Activated CD4-positive, alpha-beta T cell treated with anti-CD3 and anti-CD28 coated beads for 48 hours (primary cell): ENCODE measurements around the gene TCTN1.
"Not testable (repeated sequence)": the region's sequence is repeated elsewhere in the genome, so short reads cannot be mapped to it uniquely, and the experiment has no call there.

Experiments
- DNase-seq: peaks from one replicate; pipeline ENCODE4 v3.0.0-alpha.2; 2020

The TCTN1 gene

DNA sequence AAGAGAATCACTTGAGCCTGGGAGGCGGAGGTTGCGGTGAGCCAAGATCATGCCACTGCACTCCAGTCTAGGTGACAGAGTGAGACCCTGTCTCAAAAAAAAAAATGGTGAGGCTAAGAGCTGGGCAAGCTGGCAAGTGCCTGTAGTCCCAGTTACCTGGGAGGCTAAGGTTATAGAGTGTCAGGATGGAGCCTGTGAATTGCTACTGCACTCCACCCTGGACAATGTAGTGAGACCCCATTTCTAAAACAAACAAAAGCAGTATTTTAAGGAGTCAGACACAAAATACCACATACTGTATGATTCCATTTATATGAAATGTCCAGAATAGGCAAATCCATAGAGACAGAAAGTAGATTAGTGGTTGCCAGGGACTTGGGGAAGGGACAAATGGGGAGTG is 26.8 kb upstream of the TCTN1 start:
- DNase-seq, result not testable (repeated sequence)

DNA sequence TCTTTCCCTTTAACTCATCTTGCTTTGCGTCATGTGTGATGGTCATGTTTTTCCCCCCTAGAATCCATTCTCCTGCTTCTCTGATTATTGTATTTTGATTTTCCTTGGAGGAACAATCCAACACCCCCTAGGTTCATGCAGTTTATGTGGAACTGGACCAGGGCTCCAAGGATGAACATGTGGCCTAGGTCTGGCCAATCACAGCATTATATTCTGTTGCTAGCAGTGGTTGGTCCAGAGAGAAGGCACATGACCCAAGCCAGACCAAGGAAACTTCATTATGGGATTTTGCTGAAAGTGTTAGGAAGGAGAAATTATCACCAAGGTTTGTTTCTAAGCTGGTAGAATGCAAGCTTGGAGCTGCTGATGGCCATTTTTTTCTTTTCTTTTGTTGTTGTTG is 23.9 kb upstream of the TCTN1 start:
- DNase-seq, result no peak

DNA sequence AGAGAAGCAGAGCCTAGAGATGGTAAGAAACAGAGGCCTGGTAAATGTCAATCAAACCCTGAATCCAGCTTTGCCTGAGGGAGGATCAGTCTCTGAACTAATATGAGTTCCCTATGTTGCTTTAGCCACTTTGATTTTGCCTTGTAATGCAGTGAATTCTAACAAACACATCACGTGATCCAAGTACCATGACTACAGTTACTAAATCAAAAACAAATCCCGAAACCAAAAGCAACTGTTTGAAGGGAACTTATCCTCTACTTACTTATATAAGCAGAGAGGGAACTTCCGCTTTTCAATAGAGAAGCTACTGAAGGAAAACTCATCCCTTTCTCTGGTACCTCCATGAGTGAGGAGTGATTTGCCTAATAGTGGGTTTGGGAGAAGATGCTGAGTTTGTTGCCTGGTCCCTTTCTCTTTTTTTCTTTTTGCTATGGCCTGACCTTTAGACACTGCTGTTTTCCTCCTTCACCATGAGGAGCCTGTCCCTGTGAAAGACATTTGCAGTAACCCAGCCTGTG is 23.1 kb upstream of the TCTN1 start:
- DNase-seq, result no peak

DNA sequence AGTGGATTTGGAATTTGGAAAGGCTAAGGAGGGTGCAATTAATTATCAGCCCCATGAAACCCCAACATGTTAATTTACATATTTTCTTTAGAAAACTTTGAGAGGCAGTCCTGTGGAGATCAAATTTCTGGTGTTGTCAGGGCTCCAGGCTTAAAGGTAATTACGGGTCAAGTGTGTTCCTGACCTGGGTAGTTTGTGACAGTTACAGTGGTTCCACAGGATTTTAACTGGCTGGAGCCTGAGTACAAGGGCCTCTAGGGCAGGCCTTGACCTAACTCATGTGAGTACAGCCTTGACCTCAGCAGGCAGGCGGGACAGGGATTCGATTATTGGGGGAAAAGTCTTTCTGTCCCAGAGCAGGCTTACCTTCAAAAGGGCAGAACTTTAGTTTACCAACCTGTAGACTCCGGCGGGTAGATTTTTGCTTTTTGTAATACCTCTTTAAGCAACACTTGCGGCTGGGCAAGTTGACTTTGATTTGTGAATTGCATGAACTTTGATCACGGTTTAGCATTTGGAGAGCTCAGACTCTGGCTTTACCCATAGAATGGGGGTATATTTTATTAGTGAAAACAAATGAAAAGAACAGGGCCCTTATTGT is 22.4 kb upstream of the TCTN1 start:
- no peak for DNase-seq

DNA sequence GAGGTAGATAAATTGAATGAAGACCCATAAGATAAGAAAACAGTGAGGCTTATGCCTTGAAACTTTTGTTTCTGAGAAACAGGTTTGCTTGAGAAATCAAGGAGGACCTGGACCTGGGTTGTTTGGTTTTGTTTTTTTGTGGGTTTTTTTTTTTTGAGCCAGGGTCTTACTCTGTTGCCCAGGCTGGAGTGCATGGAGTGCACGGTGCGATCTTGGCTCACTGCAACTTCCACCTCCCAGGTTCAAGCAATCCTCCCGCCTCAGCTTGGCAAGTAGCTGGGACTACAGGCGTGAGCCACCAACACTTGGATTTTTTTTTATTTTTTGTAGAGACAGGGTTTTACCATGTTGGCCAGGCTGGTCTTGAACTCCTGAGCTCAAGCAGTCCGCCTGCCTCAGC is 21.9 kb upstream of the TCTN1 start:
- DNase-seq, result no peak

DNA sequence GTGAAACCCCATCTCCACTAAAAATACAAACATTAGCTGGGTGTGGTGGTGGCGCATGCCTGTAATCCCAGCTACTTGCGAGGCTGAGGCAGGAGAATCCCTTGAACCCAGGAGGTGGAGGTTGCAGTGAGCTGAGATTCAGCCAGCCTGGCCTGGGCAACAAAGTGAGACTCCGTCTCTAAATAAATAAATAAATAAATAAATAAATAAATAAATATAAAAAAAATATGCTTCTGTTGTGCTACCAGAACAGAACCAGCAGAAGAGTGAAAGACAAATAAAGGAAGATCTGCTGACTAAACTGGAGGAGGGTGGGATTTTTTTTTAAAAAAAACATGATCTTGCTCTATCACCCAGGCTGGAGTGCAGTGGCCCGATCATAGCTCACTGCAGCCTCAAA is 21.0 kb upstream of the TCTN1 start:
- DNase-seq, result not testable (repeated sequence)

DNA sequence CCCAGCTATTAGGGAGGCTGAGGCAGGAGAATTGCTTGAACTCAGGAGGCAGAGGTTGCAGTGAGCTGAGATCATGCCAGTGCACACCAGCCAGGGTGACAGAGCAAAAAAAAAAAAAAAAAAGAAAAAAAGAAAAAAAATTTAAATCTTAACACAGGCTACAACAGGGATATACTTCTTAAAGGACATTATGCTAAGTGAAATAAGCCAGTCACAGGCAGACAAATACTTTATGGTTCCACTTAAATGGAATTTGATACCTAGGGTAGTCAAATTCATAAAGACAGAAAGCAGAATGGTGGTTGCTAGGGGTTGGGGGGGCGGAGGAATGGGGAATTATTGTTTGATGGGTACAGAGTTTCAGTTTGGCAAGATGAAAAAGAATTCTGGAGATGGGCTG is 16.0 kb upstream of the TCTN1 start:
- DNase-seq, result no peak

DNA sequence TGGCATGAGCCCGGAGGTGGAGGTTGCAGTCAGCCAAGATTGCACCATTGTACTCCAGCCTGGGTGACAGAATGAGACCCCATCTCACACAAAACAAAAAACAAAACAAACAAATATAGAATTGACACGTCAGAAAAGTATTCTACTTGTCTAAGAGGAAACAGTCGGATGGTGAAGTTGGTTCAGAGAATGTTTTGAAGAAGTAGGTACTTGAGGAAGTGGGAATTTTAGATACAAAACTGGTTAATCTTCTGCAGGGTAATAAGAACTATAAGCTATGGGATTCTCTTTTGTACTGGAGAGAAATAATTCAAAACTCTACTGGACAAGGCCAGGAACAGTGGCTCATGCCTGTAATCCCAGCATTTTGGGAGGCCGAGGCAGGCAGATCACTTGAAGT is 14.6 kb upstream of the TCTN1 start:
- DNase-seq, result no peak

DNA sequence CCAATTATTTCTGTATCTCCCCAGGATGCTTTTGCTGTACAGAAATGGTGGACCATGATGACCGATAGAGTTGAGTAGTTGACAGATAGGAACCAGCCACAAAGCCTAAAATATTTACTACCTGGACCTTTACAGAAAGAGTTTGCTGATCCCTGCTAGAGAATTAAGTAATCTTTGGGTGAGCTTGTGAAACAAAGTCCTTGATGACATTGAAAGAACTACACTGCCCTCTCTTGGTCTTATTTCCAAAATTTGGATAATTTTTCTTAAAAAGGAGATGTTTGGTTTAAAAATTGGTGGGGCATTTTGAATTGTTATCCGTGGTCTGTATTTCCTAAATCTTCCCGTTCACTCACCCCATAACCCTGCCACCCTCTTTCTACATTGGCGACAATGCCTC is 13.7 kb upstream of the TCTN1 start:
- no peak for DNase-seq

DNA sequence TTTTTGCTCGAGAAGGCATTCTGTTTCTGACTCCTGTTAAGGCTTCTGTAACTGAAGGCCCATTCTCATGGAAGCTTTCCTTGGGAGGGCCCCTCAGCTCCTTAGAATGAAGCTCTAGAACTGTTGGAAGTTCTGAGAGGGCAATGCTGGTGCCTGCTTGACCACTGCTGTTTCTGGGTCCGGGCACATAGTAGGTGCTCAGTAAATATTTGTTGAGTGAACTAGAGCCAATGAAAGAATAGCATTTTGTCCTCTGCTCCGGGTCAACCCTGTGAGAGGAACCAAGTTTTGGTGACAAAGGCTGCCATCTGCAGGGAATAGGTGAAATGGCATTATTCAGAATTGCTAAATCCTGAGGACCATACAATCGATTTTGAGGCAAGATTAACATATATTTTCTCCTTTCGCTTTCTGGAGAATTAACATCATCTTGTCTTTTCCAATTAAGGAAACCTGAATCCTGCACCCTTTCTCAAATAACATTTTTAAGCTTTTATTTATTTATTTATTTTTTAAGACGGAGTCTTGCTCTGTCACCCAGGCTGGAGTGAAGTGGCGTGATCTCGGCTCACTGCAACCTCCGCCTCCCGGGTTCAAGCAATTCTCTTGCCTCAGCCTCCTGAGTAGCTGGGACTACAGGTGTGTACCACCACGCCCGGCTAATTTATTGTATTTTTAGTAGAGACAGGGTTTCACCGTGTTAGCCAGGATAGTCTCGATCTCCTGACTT is 11.7 kb upstream of the TCTN1 start:
- DNase-seq, result peak; percentile 54

DNA sequence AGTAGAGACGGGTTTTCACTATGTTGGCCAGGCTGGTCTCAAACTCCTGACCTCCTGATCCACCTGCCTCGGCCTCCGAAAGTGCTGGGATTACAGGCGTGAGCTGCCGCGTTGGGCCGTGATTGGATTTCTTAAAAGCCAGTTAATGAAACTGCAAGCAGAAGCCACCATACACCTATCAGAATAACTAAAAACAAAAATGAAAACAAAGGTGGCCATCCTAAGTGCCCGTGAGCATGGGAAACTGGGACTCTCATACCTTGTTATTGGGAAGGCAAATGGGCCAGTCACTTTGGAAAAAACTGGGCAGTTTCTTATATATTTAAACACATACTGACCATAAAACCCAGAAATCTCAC is 7.7 kb upstream of the TCTN1 start:
- no peak for DNase-seq

DNA sequence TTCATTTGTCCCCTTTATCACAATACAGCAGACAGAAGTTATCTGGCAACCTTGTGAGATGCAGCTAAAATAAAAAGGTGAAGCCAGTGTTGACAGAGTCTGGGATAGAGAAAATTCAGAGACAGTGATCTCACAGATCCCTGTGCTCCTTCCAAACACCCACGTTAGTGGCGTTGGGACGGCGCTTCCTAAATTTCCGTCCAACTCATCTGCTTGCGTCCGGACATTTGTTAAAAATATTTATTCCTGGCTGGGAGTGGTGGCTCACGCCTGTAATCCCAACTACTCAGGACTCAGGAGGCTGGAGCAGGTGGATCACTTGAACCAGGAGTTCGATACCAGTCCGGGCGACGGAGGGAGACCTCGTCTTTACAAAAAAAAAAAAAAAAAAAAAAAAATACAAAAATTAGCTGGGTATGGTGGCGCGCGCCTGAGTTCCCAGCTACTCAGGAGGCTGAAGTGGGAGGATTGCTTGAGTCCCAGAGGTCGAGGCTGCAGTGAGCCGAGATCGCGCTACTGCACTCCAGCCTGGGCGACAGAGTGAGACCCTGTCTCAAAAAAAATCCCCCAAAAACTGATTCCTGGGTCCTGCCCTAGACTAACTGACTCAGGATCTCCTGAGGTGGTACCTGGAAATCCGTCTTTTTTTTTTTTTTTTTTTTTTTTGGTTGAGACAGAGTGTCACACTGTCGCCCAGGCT is 708 bp upstream of the TCTN1 start:
- no peak for DNase-seq

DNA sequence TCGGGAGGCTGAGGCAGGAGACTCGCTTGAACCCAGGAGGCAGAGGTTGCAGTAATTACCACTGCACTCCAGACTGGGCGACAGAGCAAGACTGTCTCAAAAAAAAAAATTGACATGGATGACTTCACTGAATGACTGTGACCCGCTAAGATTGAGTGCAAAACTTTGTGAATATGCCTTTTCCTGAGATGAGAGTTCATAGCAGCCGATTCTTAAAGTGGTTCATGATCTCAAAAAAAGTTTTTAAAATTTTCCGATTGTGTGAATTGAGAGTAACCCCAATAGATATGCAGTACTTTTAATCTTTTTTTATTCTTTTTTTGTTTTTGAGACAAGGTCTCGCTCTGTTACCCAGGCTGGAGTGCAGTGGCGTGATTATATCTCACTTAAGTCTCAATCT is 1.2 kb downstream of the TCTN1 start:
- DNase-seq, result no peak

DNA sequence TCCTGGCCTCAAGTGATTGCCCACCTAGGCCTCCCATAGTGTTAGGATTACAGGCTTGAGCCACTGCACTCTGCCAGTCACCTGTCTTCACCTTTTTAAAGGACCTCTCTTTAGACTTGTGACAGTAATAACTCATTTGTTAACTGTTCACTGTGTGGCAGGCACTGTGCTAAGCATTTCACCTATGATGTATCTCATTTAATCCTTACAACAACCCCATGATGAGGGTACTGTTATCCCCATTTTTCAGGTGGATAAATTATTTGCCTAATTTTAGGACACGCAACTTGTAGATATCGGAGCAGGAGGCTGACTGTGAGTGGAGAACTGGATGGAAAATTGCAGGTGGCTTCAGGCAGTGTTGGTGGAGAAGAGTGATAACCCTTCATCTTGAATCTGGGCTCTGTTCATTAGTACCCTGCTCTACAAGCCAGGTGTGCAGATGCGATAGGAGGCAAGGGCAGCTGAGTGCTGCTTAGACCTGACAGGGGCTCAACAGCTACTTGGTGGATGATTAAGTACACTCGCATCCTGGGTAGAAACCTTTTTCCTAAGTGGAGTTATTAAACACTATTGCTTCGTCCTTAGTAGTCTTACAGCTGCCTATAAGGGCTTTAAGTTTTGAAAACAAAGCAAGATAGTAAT is 2.7 kb downstream of the TCTN1 start:
- no peak for DNase-seq

DNA sequence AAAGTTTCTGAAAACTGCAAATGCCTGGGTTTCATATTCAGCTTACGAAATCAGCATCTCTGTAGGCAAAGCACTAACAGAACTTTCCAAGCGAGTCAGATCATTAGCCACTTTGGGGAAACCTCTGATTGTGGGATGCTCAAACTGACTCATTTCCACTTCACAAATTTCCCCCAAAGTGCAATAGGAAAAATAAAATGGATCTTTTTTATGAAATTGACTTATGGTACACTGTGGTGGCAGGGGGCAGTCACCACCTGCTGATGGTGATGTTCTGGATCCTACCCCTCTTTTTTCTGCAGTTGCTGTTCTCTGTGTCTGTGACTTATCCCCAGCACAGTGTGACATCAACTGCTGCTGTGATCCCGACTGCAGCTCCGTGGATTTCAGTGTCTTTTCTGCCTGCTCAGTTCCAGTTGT is 5.6 kb downstream of the TCTN1 start:
- peak; percentile 61 for DNase-seq

DNA sequence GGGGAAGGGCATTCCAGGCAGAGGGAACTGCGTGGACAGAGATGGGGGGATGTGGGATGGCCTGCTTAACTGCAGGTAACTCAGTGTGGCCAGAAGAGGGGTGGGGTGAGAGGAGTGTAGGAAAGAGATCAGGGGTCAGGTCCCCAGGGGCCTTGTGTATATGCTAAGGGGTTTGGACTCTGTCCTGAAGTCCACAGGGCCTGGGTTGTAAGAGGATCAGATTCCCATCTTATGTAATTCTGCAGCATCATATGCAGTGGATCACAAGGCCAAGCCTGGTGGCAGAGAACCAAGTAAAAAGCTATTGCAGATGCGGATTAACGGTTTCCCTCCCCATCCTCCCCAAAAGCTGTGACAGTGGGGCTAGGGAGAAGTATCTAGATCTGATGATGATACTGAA is 8.7 kb downstream of the TCTN1 start:
- DNase-seq, result no peak

DNA sequence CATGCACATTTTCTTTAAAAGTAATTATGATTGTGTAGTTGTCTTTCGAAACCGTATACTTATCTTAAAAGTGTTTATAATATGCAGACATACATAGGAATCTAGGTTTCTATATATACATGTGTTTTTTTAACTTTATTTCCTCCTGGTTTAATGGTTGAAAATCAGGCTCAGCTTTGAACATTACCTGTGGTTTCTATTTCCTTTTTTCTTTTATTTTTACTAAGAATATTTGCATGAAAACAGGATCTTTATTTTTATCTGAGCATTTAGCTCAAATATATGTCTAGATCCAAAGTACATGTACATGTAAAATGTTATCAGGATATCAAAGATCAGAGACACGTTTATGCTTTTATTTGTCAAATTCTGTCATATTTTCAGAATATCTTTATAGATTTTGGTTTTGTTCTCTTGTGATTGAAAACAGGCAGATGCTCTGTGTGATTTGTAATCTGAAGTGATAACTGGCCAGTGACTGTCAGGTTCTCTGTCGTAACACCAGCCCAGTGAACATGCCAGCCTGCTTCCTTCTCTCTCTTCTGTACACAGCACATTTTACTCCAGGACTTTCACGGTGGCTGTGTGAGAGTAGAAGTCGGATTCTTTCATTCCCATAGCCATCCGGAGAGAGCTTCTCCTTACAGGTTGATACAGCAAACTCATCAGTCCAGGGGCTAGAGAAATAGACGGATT is 13.7 kb downstream of the TCTN1 start:
- no peak for DNase-seq

DNA sequence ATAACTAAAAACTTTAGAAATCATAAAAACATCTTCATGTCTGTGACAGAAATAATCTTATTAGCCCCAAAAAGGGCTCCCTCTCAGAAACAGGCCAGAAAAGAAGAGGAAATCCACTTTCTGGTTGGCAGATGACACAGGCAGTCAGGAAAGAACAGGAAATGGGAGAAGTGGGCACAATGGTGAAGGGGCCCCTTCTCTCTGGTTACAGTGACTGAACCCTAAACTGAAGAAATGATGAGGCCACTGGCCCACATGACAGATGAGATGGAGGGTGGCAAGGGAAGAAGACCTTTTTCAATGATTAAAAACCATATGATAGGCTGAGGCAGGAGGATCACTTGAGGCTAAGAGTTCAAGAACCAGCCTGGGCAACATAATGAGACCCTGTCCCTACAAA is 21.1 kb downstream of the TCTN1 start:
- no peak for DNase-seq

DNA sequence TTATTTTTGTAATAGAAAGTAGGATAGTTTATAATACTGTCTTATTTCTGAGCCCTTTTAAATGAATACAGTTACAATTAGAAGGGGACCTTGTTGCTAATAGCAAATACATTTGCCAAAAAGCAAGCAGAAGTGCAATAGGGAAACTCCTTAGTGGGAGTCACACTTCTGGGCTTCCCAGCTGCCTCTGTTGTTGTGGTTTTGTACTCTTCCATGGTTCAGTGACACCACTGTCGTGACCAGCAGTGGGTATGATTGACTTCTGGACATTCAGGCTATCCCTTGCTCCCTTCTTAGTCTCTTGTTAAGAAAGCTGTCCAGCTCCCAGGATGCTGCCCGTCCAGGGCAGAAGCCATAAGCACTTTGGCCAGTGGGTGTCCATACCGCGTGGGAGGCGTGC is 22.6 kb downstream of the TCTN1 start:
- no peak for DNase-seq

DNA sequence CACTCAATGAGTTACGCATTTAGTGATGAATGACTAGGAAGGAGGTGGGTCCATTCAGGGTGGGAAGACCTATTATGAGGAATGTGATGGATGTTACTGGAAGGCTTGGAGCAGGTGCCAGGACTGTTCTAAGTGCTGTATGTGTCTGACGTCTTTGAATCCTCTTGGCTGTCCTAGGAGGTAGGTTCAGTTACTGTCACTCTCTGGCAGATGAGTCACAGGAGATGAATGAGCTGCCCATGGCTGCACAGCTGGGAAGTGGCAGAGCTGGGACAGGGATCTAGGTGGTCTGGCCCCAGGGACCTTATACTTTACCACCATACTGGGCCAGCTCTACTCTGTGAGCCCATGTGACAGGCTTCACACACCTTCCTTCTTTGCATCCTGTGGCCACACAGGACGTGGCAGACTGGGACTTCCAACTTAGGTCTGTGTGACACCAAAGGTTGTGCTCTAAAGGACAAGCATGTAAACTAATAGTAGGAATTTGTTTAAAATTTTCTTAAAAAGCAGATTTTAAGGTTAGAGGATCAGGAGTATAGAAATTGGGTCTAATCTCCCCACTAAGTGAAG is 24.0 kb downstream of the TCTN1 start:
- no peak for DNase-seq

DNA sequence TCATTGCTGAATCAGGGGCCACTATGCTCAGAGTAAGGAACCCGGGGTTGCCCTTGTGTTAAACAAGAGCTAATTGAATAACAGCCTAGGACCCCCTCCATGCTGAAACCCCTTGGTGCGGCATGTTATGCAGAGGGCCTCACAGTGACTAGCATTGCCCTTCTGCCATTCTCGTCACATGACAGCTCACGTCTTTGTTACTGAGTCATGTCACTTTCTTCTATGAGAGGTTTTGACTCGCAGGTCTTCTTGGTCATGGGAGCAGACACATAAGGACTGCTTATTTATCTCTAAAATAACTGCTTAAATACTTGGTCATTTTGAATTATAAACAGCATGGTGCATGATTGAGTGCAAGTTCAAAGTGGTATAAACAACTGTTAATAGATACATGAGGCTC is 24.9 kb downstream of the TCTN1 start:
- DNase-seq, result no peak

DNA sequence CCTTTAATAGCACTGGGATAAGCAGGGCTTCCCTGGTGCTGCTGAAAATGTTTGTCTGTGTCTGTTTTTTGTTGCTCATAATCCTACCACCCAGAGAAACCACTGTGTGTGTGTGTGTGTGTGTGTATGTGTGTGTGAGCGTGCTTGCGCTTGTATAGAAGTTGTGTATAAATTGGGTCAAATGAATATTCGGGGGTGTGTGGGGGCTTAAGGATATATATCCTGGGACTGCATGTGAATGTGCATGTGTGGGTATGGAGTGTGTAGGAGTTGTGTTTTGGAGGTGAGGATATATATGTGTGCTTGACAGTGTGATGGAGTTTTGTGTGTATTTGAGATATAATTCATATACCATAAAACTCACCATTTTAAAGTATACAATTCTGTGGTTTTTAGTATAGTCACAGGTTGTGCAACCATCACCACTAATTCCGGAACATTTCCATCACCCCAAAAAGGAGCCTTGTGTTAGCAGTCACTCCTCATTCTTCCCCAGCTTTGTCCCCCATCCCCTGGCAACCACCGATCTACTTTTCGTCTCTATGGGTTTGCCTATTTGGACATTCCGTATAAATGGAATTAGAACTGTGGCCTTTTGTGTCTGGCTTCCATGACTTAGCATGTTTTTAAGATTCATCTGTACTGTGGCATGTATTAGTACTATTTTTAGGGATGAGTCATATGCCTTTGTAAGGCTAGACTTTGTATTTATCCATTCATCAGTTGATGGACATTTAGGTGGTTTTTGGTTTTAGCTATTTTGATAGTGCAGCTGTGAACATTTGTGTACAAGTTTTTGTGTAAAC is 25.6 kb downstream of the TCTN1 start:
- no peak for DNase-seq
